ENCODE results near the gene PPP2R1B. TPM values are rescaled to one million over a fixed set of nuclear protein-coding genes. Genes with fewer than 3 reads are reported as not detected.

The PPP2R1B gene
- total RNA-seq, 1 experiment from 2014 or later: 105 TPM

DNA sequence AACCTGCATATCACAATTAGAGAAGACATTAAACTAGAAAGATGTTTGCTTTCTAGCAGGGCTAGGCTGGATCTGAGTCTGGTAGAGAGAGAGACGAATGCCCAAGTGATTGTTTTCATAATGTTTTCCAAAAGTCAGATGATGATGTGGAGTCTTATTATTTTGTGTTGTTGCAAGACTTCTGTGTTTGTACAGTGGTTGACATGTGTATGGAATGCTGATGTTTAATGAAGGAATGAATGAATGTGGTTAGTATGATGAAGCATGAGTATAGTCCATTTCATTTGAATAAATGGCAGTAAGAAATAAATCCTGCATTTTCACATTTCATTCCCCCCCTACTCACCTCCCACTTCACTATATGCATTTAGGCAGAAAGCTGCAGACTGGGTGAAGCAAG, 69.6 kb downstream of the PPP2R1B start:
- Histone ChIP-seq H3K23me2 (ENCODE audit: insufficient read length, low read depth, low read length, poor library complexity, severe bottlenecking) (no peaks in the 10 kb centered on the region), H4K5ac (ENCODE audit: insufficient read length, low read depth, low read length) (no peak overlapping the region), H3K79me1 (ENCODE audit: insufficient read depth, low read depth, low read length, poor library complexity, severe bottlenecking) (no peaks in the 10 kb centered on the region), H4K91ac (ENCODE audit: insufficient read length, low read depth, low read length) (no peak overlapping the region), H3K14ac (ENCODE audit: insufficient read depth, low read length) (no peak overlapping the region), H4K20me1 (ENCODE audit: control insufficient read depth, insufficient read depth, insufficient read length) (no peaks in the 10 kb centered on the region), H2BK12ac (ENCODE audit: insufficient read length, low read depth, low read length) (no peak overlapping the region), H2BK15ac (ENCODE audit: low read depth, low read length) (no peak overlapping the region), H3K18ac (ENCODE audit: insufficient read length, low read depth, low read length) (no peak overlapping the region), H3K23ac (ENCODE audit: insufficient read length, low read depth, low read length) (no peak overlapping the region), H3K79me2 (ENCODE audit: insufficient read depth, low read length) (no peaks in the 10 kb centered on the region), H2AFZ (ENCODE audit: low read length) (no peak overlapping the region), H2AK5ac (ENCODE audit: insufficient read length, low read length) (no peak overlapping the region), H3K27me3 (ENCODE audit: insufficient read depth, low read length) (no peaks in the 10 kb centered on the region), H2BK20ac (ENCODE audit: low read depth, low read length, poor library complexity, severe bottlenecking) (no peak overlapping the region), H3K4ac (ENCODE audit: low read depth, low read length) (no peak overlapping the region), H3K4me1 (ENCODE audit: insufficient read depth, low read length) (peaks cover 4% of the 10 kb centered on the region; the same call in 1 of the 2 replicates), H2BK120ac (ENCODE audit: low read depth, low read length, poor library complexity, severe bottlenecking) (no peak overlapping the region), H4K8ac (replicated peaks; ENCODE audit: insufficient read length, low read depth, low read length) (no peak overlapping the region), H3K27ac (ENCODE audit: insufficient read length, low read depth, low read length) (no peak overlapping the region), H3T11ph (ENCODE audit: low read length) (no peak overlapping the region), H3K4me2 (ENCODE audit: insufficient read depth, insufficient read length, low read length) (no peak overlapping the region), H3K9me3 (ENCODE audit: control insufficient read depth, low read depth, low read length) (no peaks in the 10 kb centered on the region), H2BK5ac (ENCODE audit: insufficient read length, low read length) (no peak overlapping the region), H3K56ac (ENCODE audit: insufficient read length, low read depth, low read length) (no peak overlapping the region), H3K9ac (ENCODE audit: extremely low read depth, insufficient read length, low read length) (no peak overlapping the region)
- peak overlapping the region in 1 of 3 experiments; percentile 19; a peak in 1 of 7 replicates for H3K27ac Mint-ChIP-seq
- no peak for DNase-seq
- TF ChIP-seq, protein P1, sequence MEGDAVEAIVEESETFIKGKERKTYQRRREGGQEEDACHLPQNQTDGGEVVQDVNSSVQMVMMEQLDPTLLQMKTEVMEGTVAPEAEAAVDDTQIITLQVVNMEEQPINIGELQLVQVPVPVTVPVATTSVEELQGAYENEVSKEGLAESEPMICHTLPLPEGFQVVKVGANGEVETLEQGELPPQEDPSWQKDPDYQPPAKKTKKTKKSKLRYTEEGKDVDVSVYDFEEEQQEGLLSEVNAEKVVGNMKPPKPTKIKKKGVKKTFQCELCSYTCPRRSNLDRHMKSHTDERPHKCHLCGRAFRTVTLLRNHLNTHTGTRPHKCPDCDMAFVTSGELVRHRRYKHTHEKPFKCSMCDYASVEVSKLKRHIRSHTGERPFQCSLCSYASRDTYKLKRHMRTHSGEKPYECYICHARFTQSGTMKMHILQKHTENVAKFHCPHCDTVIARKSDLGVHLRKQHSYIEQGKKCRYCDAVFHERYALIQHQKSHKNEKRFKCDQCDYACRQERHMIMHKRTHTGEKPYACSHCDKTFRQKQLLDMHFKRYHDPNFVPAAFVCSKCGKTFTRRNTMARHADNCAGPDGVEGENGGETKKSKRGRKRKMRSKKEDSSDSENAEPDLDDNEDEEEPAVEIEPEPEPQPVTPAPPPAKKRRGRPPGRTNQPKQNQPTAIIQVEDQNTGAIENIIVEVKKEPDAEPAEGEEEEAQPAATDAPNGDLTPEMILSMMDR (conservative IDR thresholded peaks at IDR 0.05): no peak
- H3K4me1 Mint-ChIP-seq: peaks cover 16 to 20% of the 10 kb centered on the region in 2 experiments
- H3K9me3 Mint-ChIP-seq: no peaks in the 10 kb centered on the region
- no CpG with 5 or more reads among the region's 1 CpG for WGBS (ENCODE audit: extremely low coverage, insufficient read length, low lambda C conversion rate)
- H3K36me3 Mint-ChIP-seq (ENCODE audit: insufficient read depth in 1 of 3, low read depth in 3 of 3): no peaks in the 10 kb centered on the region
- no peak overlapping the region for H3K4me3 Mint-ChIP-seq
- no peaks in the 10 kb centered on the region for H3K27me3 Mint-ChIP-seq (ENCODE audit: low read depth)
